SK-N-SH (cell line): ENCODE measurements around the gene CAMK2D. TPM values are rescaled to one million over a fixed set of nuclear protein-coding genes. Genes with fewer than 3 reads are reported as not detected.

Source experiments
- CTCF ChIA-PET: fragments of 300-600, 350-600 bp; formaldehyde crosslinking; extraction: SDS; loops from one replicate; lab custom pipeline; 2021; lab: Yijun Ruan, JAX
- POLR2A ChIA-PET: fragments of 350-600 bp; sonication (Branson Sonifier 250); formaldehyde crosslinking; extraction: SDS; loops from one replicate; lab custom pipeline; 2020; ENCODE audit warnings: antibody characterized with exemption, inconsistent platforms; lab: Yijun Ruan, JAX
- DNase-seq: peaks from one replicate; pipeline ENCODE4 v3.0.0; 2012
- H2AFZ ChIP-seq: fragments of 200-600 bp; sonication (generic); 2 replicates; pipeline ENCODE4 v1.8.1; 2016; ENCODE audit warnings: antibody characterized with exemption, mild to moderate bottlenecking, low read depth
- H3F3A ChIP-seq: fragments of 200-600 bp; sonication (generic); replicated peaks from 2 replicates; pipeline ENCODE3; 2016; ENCODE audit warnings: antibody characterized with exemption, mild to moderate bottlenecking; ENCODE audit not compliant: insufficient read depth
- H3K27ac ChIP-seq, 2 experiments: fragments of 200-500 bp in 1 of 2; fragments of 200-600 bp in 1 of 2; sonication (Bioruptor generic) in 1 of 2; sonication (generic), shearing (Covaris generic) in 1 of 2; 2 replicates each; pipeline versions ENCODE4 v1.5.1 to v1.6.1; 2014 to 2016; ENCODE audit warnings: low read depth in 2 of 2, inconsistent platforms in 1 of 2, low read length in 1 of 2, mild to moderate bottlenecking in 1 of 2, mixed read lengths in 1 of 2
- H3K27me3 ChIP-seq: fragments of 200-600 bp; sonication (generic), shearing (Covaris generic); 2 replicates; pipeline ENCODE4 v1.6.1; 2016; ENCODE audit warnings: mixed run types; ENCODE audit not compliant: insufficient read depth
- H3K36me3 ChIP-seq, 2 experiments: fragments of 200-500 bp in 1 of 2; fragments of 200-600 bp in 1 of 2; sonication (Bioruptor generic) in 1 of 2; sonication (generic) in 1 of 2; replicated peaks in 1 of 2; 2 replicates each; pipeline versions ENCODE3 to v1.5.1; 2014 to 2016; ENCODE audit warnings: low read length in 1 of 2, mild to moderate bottlenecking in 1 of 2; ENCODE audit not compliant: insufficient read depth in 2 of 2, control insufficient read depth in 1 of 2
- H3K4me1 ChIP-seq, 2 experiments: fragments of 200-500 bp in 1 of 2; fragments of 200-600 bp in 1 of 2; sonication (Bioruptor generic) in 1 of 2; sonication (generic), shearing (Covaris generic) in 1 of 2; 2 replicates each; pipeline versions ENCODE4 v1.5.1 to v1.6.1; 2014 to 2016; ENCODE audit warnings: low read depth in 1 of 2, low read length in 1 of 2, mixed run types in 1 of 2; ENCODE audit not compliant: insufficient read depth in 2 of 2, control insufficient read depth in 1 of 2
- H3K4me2 ChIP-seq: fragments of 200-600 bp; sonication (generic), shearing (Covaris generic); 2 replicates; pipeline ENCODE4 v1.6.1; 2017; ENCODE audit warnings: mixed run types
- H3K4me3 ChIP-seq, 2 experiments: fragments of 200-500 bp in 1 of 2; fragments of 200-600 bp in 1 of 2; sonication (Bioruptor generic) in 1 of 2; sonication (generic), shearing (Covaris generic) in 1 of 2; 2 replicates each; pipeline versions ENCODE4 v1.5.1 to v1.8.1; 2014 to 2016; ENCODE audit warnings: low read depth in 2 of 2, inconsistent platforms in 1 of 2, low read length in 1 of 2, mild to moderate bottlenecking in 1 of 2, mixed read lengths in 1 of 2, moderate library complexity in 1 of 2
- H3K79me2 ChIP-seq: fragments of 200-600 bp; sonication (generic); 2 replicates; pipeline ENCODE4 v1.8.1; 2017; ENCODE audit warnings: mild to moderate bottlenecking; ENCODE audit not compliant: insufficient read depth
- H3K9ac ChIP-seq: fragments of 200-600 bp; sonication (generic); 2 replicates; pipeline ENCODE4 v1.6.1; 2017; ENCODE audit warnings: mixed run types
- H3K9me2 ChIP-seq: fragments of 200-600 bp; sonication (generic); 2 replicates; pipeline ENCODE4 v1.6.1; 2017; ENCODE audit warnings: mixed run types
- H3K9me3 ChIP-seq: fragments of 200-600 bp; sonication (generic); 2 replicates; pipeline ENCODE4 v1.6.1; 2017; ENCODE audit warnings: mixed run types, mild to moderate bottlenecking, moderate library complexity
- H4K20me1 ChIP-seq: fragments of 200-600 bp; sonication (generic); 2 replicates; pipeline ENCODE4 v1.6.1; 2017; ENCODE audit warnings: mild to moderate bottlenecking, mixed run types; ENCODE audit not compliant: insufficient read depth
- CHD2 ChIP-seq: fragments of 150-350 bp; IDR thresholded peaks from 2 replicates; pipeline ENCODE4 v1.6.1; 2018; ENCODE audit warnings: low read length; ENCODE audit not compliant: partially characterized antibody
- CTCF ChIP-seq: fragments of 200-600 bp; sonication (generic); IDR thresholded peaks from 2 replicates; pipeline ENCODE4 v1.6.1; 2017; ENCODE audit warnings: antibody characterized with exemption, mild to moderate bottlenecking, moderate library complexity
- ELF1 ChIP-seq: IDR thresholded peaks from 2 replicates; pipeline ENCODE4 v1.4.0; 2012
- EP300 ChIP-seq, 2 experiments: IDR thresholded peaks; 2 replicates each; pipeline versions ENCODE4 v1.4.0 to v1.6.1; 2012; ENCODE audit warnings: borderline replicate concordance in 1 of 2, low read depth in 1 of 2, low read length in 1 of 2
- EZH2phosphoT487 ChIP-seq: fragments of 200-600 bp; sonication (generic); IDR thresholded peaks from 2 replicates; pipeline ENCODE4 v1.6.1; 2017; ENCODE audit warnings: low read depth, mixed run types, mild to moderate bottlenecking, antibody characterized with exemption, moderate library complexity, borderline replicate concordance
- FOXM1 ChIP-seq: IDR thresholded peaks from 2 replicates; pipeline ENCODE4 v1.4.0; 2012; ENCODE audit warnings: low read depth, mild to moderate bottlenecking
- GABPA ChIP-seq: IDR thresholded peaks from 2 replicates; pipeline ENCODE4 v1.4.0; 2012; ENCODE audit warnings: low read depth, mild to moderate bottlenecking
- GATA2 ChIP-seq: sonication (generic); formaldehyde crosslinking; IDR thresholded peaks from 2 replicates; pipeline ENCODE4 v1.5.0; 2020; ENCODE audit warnings: mild to moderate bottlenecking, missing genetic modification reagents
- IRF3 ChIP-seq: fragments of 150-350 bp; IDR thresholded peaks from 2 replicates; pipeline ENCODE4 v1.6.1; 2016; ENCODE audit warnings: mild to moderate bottlenecking, low read depth, low read length
- JUND ChIP-seq: IDR thresholded peaks from 2 replicates; pipeline ENCODE4 v1.4.0; 2012
- MAX ChIP-seq: IDR thresholded peaks from 2 replicates; pipeline ENCODE4 v1.4.0; 2012; ENCODE audit warnings: low read depth
- MXI1 ChIP-seq: IDR thresholded peaks from 2 replicates; pipeline ENCODE4 v1.6.1; 2012; ENCODE audit warnings: mild to moderate bottlenecking, low read depth, low read length, improper control_type of control experiment
- NFIC ChIP-seq: IDR thresholded peaks from 2 replicates; pipeline ENCODE4 v1.4.0; 2012; ENCODE audit warnings: borderline replicate concordance
- NRF1 ChIP-seq: IDR thresholded peaks from 2 replicates; pipeline ENCODE4 v1.6.1; 2012; ENCODE audit warnings: low read depth, mild to moderate bottlenecking, low read length
- PBX3 ChIP-seq: IDR thresholded peaks from 2 replicates; pipeline ENCODE4; 2012
- POLR2AphosphoS5 ChIP-seq: IDR thresholded peaks from 2 replicates; pipeline ENCODE4 v1.6.1; 2012; ENCODE audit warnings: low read depth, low read length
- RAD21 ChIP-seq: IDR thresholded peaks from 2 replicates; pipeline ENCODE4 v1.6.1; 2012; ENCODE audit warnings: mild to moderate bottlenecking, low read length
- RFX5 ChIP-seq: IDR thresholded peaks from 2 replicates; pipeline ENCODE4 v1.6.1; 2012; ENCODE audit warnings: mild to moderate bottlenecking, improper control_type of control experiment, low read length
- RXRA ChIP-seq: IDR thresholded peaks from 2 replicates; pipeline ENCODE4 v1.4.0; 2012; ENCODE audit warnings: low read depth, mild to moderate bottlenecking, borderline replicate concordance
- SIN3A ChIP-seq: IDR thresholded peaks from 2 replicates; pipeline ENCODE4 v1.6.1; 2012; ENCODE audit warnings: low read depth, mild to moderate bottlenecking, low read length, moderate library complexity, borderline replicate concordance
- TAF1 ChIP-seq: IDR thresholded peaks from 2 replicates; pipeline ENCODE4 v1.6.1; 2012; ENCODE audit warnings: low read depth, mild to moderate bottlenecking, low read length, moderate library complexity, borderline replicate concordance
- TCF12 ChIP-seq: IDR thresholded peaks from 2 replicates; pipeline ENCODE4 v1.4.0; 2012
- TEAD4 ChIP-seq: IDR thresholded peaks from 2 replicates; pipeline ENCODE4 v1.4.0; 2012; ENCODE audit warnings: mild to moderate bottlenecking, borderline replicate concordance; ENCODE audit not compliant: insufficient read depth
- USF1 ChIP-seq: IDR thresholded peaks from 2 replicates; pipeline ENCODE4 v1.4.0; 2012; ENCODE audit warnings: low read depth, borderline replicate concordance
- WGBS: methylation state at CpG from one replicate; pipeline ENCODE4 v1.1.6; 2017; ENCODE audit warnings: low lambda C conversion rate; 5-methylcytosine and 5-hydroxymethylcytosine counted together
- polyA plus RNA-seq, 3 experiments: library from polyadenylated mRNA; depleted of rRNA; stranded (reverse); fragments of >200 nt; gene quantifications; 2 replicates each; pipeline ENCODE4 v1.2.3, GENCODE V29; 2012

Gene CAMK2D
- polyA plus RNA-seq, 1 of the 3 experiments (the other 2 are of a cell fraction), result 17.0 TPM

GRCh38 chr4:113691676-113692075, 69.9 kb downstream of the CAMK2D start:
- H3K27me3 ChIP-seq, result no peaks in the 10 kb centered on the region
- peaks cover 0 to 8% of the 10 kb centered on the region in 2 experiments; a peak in 1 of 4 replicates for H3K4me1 ChIP-seq
- H3K9me3 ChIP-seq, result no peaks in the 10 kb centered on the region
- WGBS, result 100% methylated on average over 2 of the region's 2 CpGs
- no peak overlapping the region for H3K9ac ChIP-seq
- H4K20me1 ChIP-seq, result no peaks in the 10 kb centered on the region; the same call in 1 of the 2 replicates
- CTCF ChIA-PET, result no interaction called here
- H3F3A ChIP-seq, result peaks cover 2% of the 10 kb centered on the region
- no peak overlapping the region for H2AFZ ChIP-seq
- H3K9me2 ChIP-seq, result no peaks in the 10 kb centered on the region
- H3K4me2 ChIP-seq, result no peak overlapping the region
- no peak overlapping the region for H3K27ac ChIP-seq
- peaks cover 2 to 15% of the 10 kb centered on the region in 2 experiments for H3K36me3 ChIP-seq
- TF ChIP-seq MXI1, result no peak
- no peak for TF ChIP-seq RAD21
- TF ChIP-seq EZH2phosphoT487, result no peak
- no peak for TF ChIP-seq CHD2
- no peak for TF ChIP-seq EP300 (IDR thresholded peaks at IDR 0.05; ENCODE audit: borderline replicate concordance in 1 of 2, low read depth in 1 of 2, low read length in 1 of 2)
- TF ChIP-seq RFX5, result no peak
- TF ChIP-seq NRF1, result no peak
- TF ChIP-seq NFIC, result no peak
- TF ChIP-seq CTCF, result no peak
- TF ChIP-seq TAF1, result no peak
- TF ChIP-seq, all 33 proteins: peak for 0
- H3K4me3 ChIP-seq, result no peak overlapping the region
- peaks cover 89% of the 10 kb centered on the region for H3K79me2 ChIP-seq
- no peak for DNase-seq
- POLR2A ChIA-PET, result no interaction called here

GRCh38 chr4:113689394-113689793, 72.1 kb downstream of the CAMK2D start:
- Histone ChIP-seq H2AFZ (no peak overlapping the region), H3K36me3 (peaks cover 2 to 27% of the 10 kb centered on the region in 2 experiments), H3K79me2 (peaks cover 87% of the 10 kb centered on the region), H3F3A (peaks cover 12% of the 10 kb centered on the region), H4K20me1 (no peaks in the 10 kb centered on the region; the same call in 1 of the 2 replicates), H3K27ac (no peak overlapping the region), H3K4me2 (no peak overlapping the region), H3K27me3 (no peaks in the 10 kb centered on the region), H3K9ac (no peak overlapping the region), H3K9me2 (no peaks in the 10 kb centered on the region), H3K4me3 (no peak overlapping the region), H3K9me3 (no peaks in the 10 kb centered on the region), H3K4me1 (peaks cover 4 to 8% of the 10 kb centered on the region in 2 experiments; a peak in 3 of 4 replicates)
- ChIA-PET POLR2A (no interaction called here), CTCF (interaction anchor here (1.4 kb wide), 1 partner anchor 142 kb away, joined by 3 read pairs; no protein-coding TSS in a partner anchor)
- WGBS, result 85% methylated on average over 1 of the region's 1 CpG
- DNase-seq, result no peak
- TF ChIP-seq SIN3A (no peak), PBX3 (no peak), GATA2 (no peak), GABPA (no peak), MXI1 (no peak), EP300 (IDR thresholded peaks at IDR 0.05; ENCODE audit: borderline replicate concordance in 1 of 2, low read depth in 1 of 2, low read length in 1 of 2) (no peak), IRF3 (no peak), MAX (no peak), USF1 (no peak), FOXM1 (no peak), POLR2AphosphoS5 (no peak), CHD2 (no peak), JUND (no peak), ELF1 (no peak), TCF12 (no peak), TEAD4 (no peak), RXRA (no peak)
- TF ChIP-seq, all 33 proteins: peak for 0
